ENCODE data around the gene NDUFV3.
"Not testable (repeated sequence)": the region's sequence is repeated elsewhere in the genome, so short reads cannot be mapped to it uniquely, and the experiment has no call there.

The NDUFV3 gene

DNA sequence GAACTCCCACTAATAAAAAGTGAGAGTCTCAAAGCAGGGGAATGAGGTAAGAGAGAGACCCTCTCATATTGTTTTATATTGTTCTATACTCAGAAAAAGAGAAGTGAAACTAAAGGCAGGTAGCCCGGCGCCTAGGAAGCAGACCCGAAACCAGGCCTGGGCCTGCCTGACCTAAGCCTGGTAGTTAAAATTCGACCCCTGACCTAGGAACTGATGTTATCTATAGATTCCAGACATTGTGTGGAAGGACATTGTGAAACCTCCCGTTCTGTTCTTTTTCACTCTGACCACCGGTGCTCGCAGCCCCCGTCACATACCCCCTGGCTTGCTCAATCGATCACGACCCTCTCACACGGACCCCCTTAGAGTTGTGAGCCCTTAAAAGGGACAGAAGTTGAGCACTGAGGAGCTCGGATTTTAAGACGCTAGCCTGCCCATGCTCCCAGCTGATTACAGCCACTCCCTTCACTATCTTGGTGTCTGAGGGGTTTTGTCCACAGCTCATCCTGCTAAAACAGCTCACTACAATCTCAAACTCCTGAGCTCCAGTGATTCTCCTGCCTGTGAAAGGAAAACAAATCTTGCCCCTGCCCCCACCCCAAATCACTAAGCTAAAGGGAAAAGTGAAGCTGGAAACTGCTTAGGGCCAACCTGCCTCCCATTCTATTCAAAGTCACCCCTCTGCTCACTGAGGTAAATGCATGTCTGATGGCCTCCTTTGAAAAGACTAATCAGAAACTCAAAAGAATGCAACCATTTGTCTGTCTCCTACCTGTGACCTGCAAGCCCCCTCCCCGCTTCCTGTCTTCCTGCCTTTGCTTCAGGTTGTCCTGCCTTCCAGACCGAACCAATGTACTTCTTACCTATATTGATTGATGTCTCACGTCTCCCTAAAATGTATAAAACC, 44.2 kb downstream of the NDUFV3 start:
- not testable (repeated sequence) for DNase-seq

DNA sequence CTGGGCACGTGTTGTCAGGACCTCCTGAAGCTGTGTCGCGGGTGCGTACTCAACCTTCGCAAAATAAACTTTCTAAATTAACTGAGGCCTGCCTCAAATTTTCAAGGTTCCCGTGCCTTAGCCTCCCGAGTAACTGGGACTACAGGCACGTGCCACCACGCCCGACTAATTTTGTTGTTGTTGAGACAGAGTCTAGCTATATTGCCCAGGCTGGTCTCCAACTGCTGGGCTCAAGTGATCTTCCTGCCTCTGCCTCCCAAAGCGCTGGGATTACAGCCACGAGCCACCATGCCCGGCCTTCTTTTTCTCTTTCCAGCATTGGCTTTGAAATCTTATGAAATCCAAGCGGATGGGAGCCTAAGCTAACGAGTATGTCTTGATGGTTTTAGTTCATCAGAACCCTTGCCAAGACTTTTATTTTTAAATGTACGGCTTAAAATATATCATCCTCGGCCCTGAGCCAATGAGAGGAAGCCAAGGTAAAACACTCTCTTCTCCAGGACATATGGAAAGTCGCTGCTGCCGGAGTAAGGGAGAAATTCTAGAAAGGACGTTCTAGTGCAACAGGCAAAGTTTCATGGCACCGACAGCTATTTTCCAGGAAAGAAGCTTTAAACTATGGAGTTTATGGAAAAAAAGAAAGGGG, 45.0 kb downstream of the NDUFV3 start:
- DNase-seq, result no peak

- not testable (repeated sequence) for DNase-seq
These were observed 45.5 kb downstream of the NDUFV3 start for GRCh38 chr21:42938606-42938995.

DNA sequence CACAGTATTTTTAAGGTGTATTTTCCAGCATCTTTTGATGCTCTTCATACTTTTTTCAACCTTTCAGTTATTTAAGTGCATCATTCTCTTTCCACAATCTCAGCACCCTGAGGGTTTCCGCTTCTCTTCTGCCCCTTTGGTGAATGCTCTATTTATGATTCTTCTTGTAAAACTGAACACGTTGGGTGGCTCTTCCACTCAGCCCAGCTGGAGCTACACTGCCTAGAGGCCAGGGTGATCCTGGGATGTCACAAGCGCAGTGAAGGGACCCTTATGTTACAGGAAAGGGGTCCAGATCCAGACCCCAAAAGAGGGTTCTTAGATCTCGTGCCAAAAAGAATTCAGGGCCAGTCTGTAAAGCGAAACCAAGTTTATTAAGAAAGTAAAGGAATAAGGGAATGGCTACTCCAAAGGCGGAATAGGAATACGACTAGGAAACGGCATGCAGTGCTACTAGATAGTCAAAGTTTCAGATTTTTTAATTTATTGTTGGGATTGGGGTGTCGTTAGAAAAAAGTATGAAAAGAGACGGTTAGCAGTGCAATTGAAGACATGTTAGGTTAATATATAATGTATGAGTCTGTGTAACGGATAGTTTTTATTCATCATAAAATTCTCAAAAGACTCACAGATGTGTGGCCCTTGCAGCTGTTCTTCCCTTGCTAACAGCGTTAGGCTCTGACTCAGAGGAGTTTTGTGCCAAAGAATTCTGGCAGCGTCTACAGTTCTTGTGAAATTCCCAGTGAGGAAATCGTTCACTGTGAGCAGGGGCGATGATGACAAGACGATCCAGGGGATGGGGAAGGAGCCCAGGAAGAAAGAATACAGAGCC, 46.7 kb downstream of the NDUFV3 start:
- no peak for DNase-seq

DNA sequence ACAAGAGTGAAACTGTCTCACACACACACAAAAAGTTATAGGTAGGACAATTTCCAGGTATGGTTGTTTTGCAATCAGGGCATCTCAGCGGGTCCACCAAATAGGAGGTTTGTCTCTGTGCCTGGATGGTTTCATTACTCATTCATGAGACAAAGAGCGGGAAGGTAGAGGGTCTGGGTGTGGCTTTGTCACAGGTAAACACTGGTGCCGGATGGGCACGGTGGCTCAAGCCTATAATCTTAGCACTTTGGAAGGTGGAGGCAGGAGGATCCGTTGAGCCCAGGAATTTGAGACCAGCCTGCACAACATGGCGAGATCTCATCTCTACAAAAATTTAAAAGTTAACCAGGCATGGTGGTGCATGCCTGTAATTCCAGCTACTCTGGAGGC, 48.6 kb downstream of the NDUFV3 start:
- no peak for DNase-seq

GRCh38 chr21:42942244-42942643, 49.1 kb downstream of the NDUFV3 start:
- no peak for DNase-seq

GRCh38 chr21:42949094-42949755, 56.1 kb downstream of the NDUFV3 start:
- not testable (repeated sequence) for DNase-seq

DNA sequence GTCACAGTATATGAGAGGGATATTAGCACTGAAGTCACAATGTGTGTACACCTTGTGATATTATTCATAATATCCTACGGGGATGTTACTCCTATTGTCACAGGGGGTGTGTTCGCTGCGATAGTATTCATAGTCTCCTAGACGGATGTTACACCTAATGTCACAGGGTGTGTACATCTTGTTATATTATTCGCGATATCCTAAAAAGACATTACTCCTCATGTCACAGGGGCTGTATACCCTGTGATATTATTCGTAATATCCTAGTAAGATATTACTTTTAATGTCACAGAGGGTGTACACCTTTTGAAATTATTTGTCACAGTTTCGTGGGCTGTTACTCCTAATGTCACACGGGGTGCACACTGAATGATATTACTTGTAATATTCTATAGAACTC, 58.1 kb downstream of the NDUFV3 start:
- DNase-seq, result not testable (repeated sequence)

DNA sequence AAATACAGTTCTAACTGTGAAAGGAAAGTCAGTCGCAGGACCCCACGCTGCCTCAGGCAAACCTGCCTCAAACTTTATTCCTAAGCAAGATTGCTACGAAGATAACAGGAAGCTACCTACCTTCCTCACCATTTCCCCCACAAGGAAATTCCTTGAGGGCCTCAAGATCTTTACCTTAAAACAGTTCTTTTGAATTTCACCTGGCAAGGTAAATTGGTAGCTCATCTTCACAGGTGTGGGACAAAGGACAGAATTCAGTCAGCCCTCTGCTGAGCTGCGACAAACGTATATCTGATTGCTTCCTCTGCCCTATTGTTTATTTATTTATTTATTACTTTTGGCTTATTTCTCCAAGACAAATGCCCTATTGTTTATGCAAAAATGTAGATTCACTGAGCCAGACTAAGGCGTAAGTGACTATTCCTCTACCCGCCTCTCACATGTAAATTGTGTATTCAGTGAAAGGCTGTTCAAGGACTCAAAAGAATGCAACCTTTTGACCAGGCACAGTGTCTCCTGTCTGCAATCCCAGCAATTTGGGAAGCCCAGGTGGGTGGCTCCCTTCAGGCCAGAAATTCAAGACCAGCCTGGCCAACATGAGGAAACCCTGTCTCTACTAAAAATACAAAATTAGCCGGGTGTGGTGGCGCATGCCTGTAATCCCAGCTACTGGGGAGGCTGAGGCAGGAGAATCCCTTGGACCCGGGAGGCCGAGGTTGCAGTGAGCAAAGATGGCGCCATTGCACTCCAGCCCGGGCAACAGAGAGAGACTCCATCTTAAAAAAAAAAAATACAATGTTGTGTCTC, 63.9 kb downstream of the NDUFV3 start:
- DNase-seq, result no peak

- not testable (repeated sequence) for DNase-seq
These were observed 65.0 kb downstream of the NDUFV3 start for GRCh38 chr21:42958122-42958521.

- DNase-seq, result no peak
These were observed 66.6 kb downstream of the NDUFV3 start for GRCh38 chr21:42959728-42960127.

GRCh38 chr21:42962380-42963007, 69.4 kb downstream of the NDUFV3 start:
- DNase-seq, result no peak
